DND-41 (cell line): ENCODE results near the gene HOTAIR.

Source experiments
- CTCF ChIP-seq: IDR thresholded peaks from 2 replicates; pipeline ENCODE4 v1.5.1; 2012; ENCODE audit warnings: borderline replicate concordance, low read length, moderate library complexity, mild to moderate bottlenecking; ENCODE audit not compliant: poor library complexity, severe bottlenecking; ENCODE audit errors: extremely low read depth
- EZH2 ChIP-seq: IDR thresholded peaks from 3 replicates; pipeline ENCODE4 v1.6.1; 2012; ENCODE audit warnings: borderline replicate concordance, low read depth, mild to moderate bottlenecking, moderate library complexity, low read length, inconsistent platforms; ENCODE audit not compliant: severe bottlenecking

DNA sequence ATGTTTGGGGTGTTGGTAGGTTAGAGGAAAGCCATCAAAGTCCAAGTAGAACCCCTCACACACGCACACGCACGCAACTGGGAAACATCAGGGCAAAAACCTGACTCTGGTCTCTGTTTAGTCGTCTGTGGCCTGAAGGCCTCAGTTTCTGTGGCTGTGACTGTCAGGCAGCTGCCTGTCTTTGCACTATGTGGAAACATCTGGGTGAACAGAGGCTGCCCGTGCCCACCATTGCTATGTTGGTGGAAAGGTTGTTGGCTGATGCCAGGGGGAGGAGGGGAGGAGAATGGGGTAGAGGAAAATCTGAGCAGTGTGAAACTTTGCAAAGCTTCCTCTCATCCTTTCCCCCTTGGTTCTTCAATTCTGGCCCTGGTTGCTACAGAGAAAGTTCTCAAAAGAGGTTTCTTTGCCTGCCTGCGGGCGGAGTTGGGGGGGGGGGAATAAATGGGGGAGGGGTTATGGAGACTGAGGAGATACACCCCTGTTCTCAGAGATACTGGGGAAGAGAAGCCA lies 17.7 kb upstream of the HOTAIR start:
- no peak for TF ChIP-seq EZH2
- no peak for TF ChIP-seq CTCF
